Hepatocyte (in vitro differentiated cells): ENCODE data around the gene KLK5. TPM values are rescaled to one million over a fixed set of nuclear protein-coding genes. Genes with fewer than 3 reads are reported as not detected.

Experiments used
- DNase-seq: peaks from one replicate; pipeline ENCODE4 v3.0.0-alpha.2; 2016; ENCODE audit warnings: low spot score
- H2AFZ ChIP-seq: fragments of 200-600 bp; sonication (generic); 2 replicates; pipeline ENCODE4 v1.6.0; 2016; ENCODE audit warnings: antibody characterized with exemption, mild to moderate bottlenecking
- H3K27ac ChIP-seq: fragments of 200-600 bp; sonication (generic); 2 replicates; pipeline ENCODE4 v1.5.1; 2016; ENCODE audit warnings: mild to moderate bottlenecking
- H3K27me3 ChIP-seq: fragments of 200-600 bp; sonication (generic); 2 replicates; pipeline ENCODE4 v1.6.1; 2016
- H3K36me3 ChIP-seq: fragments of 200-600 bp; sonication (generic); replicated peaks from 2 replicates; pipeline ENCODE4 v1.5.1; 2016; ENCODE audit warnings: low read depth; ENCODE audit not compliant: insufficient read depth
- H3K4me1 ChIP-seq: fragments of 200-600 bp; sonication (generic); 2 replicates; pipeline ENCODE4 v1.5.1; 2016; ENCODE audit warnings: mild to moderate bottlenecking, moderate library complexity; ENCODE audit not compliant: insufficient read depth
- H3K4me2 ChIP-seq: fragments of 200-600 bp; sonication (generic); 2 replicates; pipeline ENCODE4 v1.6.0; 2016
- H3K4me3 ChIP-seq: fragments of 200-600 bp; sonication (generic); 2 replicates; pipeline ENCODE4 v1.5.1; 2016; ENCODE audit warnings: mild to moderate bottlenecking
- H3K79me2 ChIP-seq: fragments of 200-600 bp; sonication (generic); 2 replicates; pipeline ENCODE4 v1.6.0; 2017; ENCODE audit warnings: mild to moderate bottlenecking
- H3K9me2 ChIP-seq: fragments of 200-600 bp; sonication (generic); replicated peaks from 2 replicates; pipeline ENCODE4 v1.6.0; 2017; ENCODE audit warnings: mild to moderate bottlenecking; ENCODE audit not compliant: insufficient read depth
- H3K9me3 ChIP-seq: fragments of 200-600 bp; sonication (generic); 2 replicates; pipeline ENCODE4 v1.5.1; 2016; ENCODE audit warnings: low read depth, mild to moderate bottlenecking
- H4K20me1 ChIP-seq: fragments of 200-600 bp; sonication (generic); 2 replicates; pipeline ENCODE4 v1.6.0; 2016; ENCODE audit warnings: mild to moderate bottlenecking; ENCODE audit not compliant: insufficient read depth, poor library complexity, severe bottlenecking
- CTCF ChIP-seq: fragments of 200-600 bp; sonication (generic); IDR thresholded peaks from 2 replicates; pipeline ENCODE4 v1.5.1; 2016; ENCODE audit warnings: antibody characterized with exemption, mild to moderate bottlenecking; ENCODE audit not compliant: poor library complexity
- EZH2 ChIP-seq: fragments of 200-600 bp; sonication (generic); IDR thresholded peaks from 2 replicates; pipeline ENCODE4 v1.6.1; 2016; ENCODE audit warnings: antibody characterized with exemption, mild to moderate bottlenecking, borderline replicate concordance
- EZH2phosphoT487 ChIP-seq: fragments of 200-600 bp; sonication (generic); IDR thresholded peaks from one replicate; pipeline ENCODE4 v1.6.1; 2018; ENCODE audit warnings: antibody characterized with exemption, mild to moderate bottlenecking, low read depth, moderate library complexity; ENCODE audit not compliant: unreplicated experiment, severe bottlenecking
- WGBS: methylation state at CpG from one replicate; pipeline ENCODE4 v1.1.6; 2016; ENCODE audit warnings: low lambda C conversion rate; ENCODE audit errors: missing lambda C conversion rate; 5-methylcytosine and 5-hydroxymethylcytosine counted together
- polyA plus RNA-seq: library from polyadenylated mRNA; unstranded; fragments of >200 nt; fragmentation: Nextera tagmentation; extraction: Ambion mirVana; gene quantifications from 2 replicates; pipeline ENCODE4 v1.2.1, GENCODE V29; 2016
- total RNA-seq: library from RNA; depleted of rRNA; stranded (reverse); fragments of >200 nt; gene quantifications from 2 replicates; pipeline ENCODE4 v1.2.3, GENCODE V29; 2014

Gene KLK5
- total and polyA plus RNA-seq, 2 experiments from 2014 or later: 0.24 TPM; not detected in 1

DNA sequence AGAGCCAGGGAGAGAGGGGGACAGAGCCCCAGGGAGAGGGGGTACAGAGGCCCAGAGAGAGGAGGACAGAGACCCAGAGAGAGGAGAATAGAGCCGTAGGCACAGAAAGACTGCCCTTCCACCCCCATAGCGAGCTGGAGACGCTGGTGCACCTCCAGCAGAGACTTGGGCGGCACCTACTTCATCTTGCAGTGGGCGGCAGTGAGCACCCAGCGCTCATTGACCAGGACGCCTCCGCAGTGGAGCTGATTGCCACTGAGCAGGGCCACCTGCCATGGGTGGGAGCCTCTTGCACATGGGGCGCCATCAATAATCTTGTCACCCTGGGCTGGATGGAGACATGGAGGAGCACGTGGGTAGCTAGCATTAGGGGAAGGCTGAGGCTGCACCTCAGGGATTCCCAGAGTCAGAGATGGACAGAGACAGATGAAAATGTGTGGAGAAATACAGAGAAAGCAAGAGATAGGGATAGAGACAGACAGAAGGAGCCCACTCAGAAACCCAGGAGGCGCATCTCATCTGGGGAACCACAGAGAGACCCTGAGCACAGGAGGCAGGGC lies 28.8 kb upstream of the KLK5 start:
- no peak overlapping the region for H3K4me2 ChIP-seq
- H3K27me3 ChIP-seq: peaks cover 22% of the 10 kb centered on the region
- H3K9me2 ChIP-seq: no peaks in the 10 kb centered on the region
- no peaks in the 10 kb centered on the region for H3K4me1 ChIP-seq
- H3K79me2 ChIP-seq: no peaks in the 10 kb centered on the region
- no peak for DNase-seq
- no peaks in the 10 kb centered on the region for H3K36me3 ChIP-seq
- WGBS: 69% methylated on average over 11 of the region's 11 CpGs
- no peaks in the 10 kb centered on the region for H4K20me1 ChIP-seq
- TF ChIP-seq EZH2: no peak
- TF ChIP-seq EZH2phosphoT487: no peak
- no peak for TF ChIP-seq CTCF
- no peak overlapping the region for H3K27ac ChIP-seq
- no peak overlapping the region for H2AFZ ChIP-seq
- H3K4me3 ChIP-seq: no peak overlapping the region
- H3K9me3 ChIP-seq: no peaks in the 10 kb centered on the region

GRCh38 chr19:50980208-50980607 lies 27.4 kb upstream of the KLK5 start:
- H3K27ac ChIP-seq: no peak overlapping the region
- no peak overlapping the region for H3K4me3 ChIP-seq
- H3K4me1 ChIP-seq: no peaks in the 10 kb centered on the region
- H3K36me3 ChIP-seq: no peaks in the 10 kb centered on the region
- TF ChIP-seq EZH2phosphoT487 (no peak), CTCF (no peak), EZH2 (no peak)
- DNase-seq: no peak
- peaks cover 17% of the 10 kb centered on the region for H3K27me3 ChIP-seq
- no peaks in the 10 kb centered on the region for H3K79me2 ChIP-seq
- WGBS: 78% methylated on average over 12 of the region's 13 CpGs
- H3K4me2 ChIP-seq: no peak overlapping the region
- H2AFZ ChIP-seq: no peak overlapping the region
- H3K9me2 ChIP-seq: no peaks in the 10 kb centered on the region
- no peaks in the 10 kb centered on the region for H4K20me1 ChIP-seq
- no peaks in the 10 kb centered on the region for H3K9me3 ChIP-seq

DNA sequence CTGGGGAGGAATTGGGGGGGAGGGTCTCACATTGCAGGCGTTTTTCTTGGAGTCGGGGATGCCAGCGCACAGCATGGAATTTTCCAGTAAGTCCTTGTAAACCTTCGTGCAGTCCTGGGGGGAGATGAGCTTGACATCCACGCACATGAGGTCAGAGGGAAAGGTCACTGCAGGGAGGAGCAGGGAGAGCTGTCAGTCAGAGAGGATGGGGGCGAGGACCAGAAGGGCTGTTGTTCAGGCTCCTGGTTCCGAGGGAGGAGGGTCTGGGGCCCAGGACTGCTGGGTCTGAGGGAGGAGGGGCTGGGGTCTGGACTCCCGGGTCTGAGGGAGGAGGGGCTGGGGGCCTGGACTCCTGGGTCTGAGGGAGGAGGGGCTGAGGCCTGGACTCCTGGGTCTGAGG lies 26.9 kb upstream of the KLK5 start:
- no peaks in the 10 kb centered on the region for H3K36me3 ChIP-seq
- H3K4me3 ChIP-seq: no peak overlapping the region
- TF ChIP-seq EZH2phosphoT487 (no peak), CTCF (no peak), EZH2 (no peak)
- DNase-seq: no peak
- H3K9me3 ChIP-seq: no peaks in the 10 kb centered on the region
- no peaks in the 10 kb centered on the region for H4K20me1 ChIP-seq
- WGBS: 37% methylated on average over 7 of the region's 8 CpGs
- H3K27me3 ChIP-seq: peaks cover 17% of the 10 kb centered on the region
- no peaks in the 10 kb centered on the region for H3K9me2 ChIP-seq
- no peaks in the 10 kb centered on the region for H3K79me2 ChIP-seq
- no peak overlapping the region for H3K27ac ChIP-seq
- H2AFZ ChIP-seq: no peak overlapping the region
- H3K4me1 ChIP-seq: no peaks in the 10 kb centered on the region
- H3K4me2 ChIP-seq: no peak overlapping the region
